Hippocampal formation (tissue), 2 donors: Measurements from ENCODE around the gene CFAP45.

ENCODE experiments used
- DNase-seq, 2 donors: peaks; one replicate each; lab custom pipeline; 2025; lab: John Stamatoyannopoulos, UW

CFAP45 gene

GRCh38 chr1:159877695-159878444, 22.1 kb downstream of the CFAP45 start:
- DNase-seq: no peak

- DNase-seq: no peak
Observed at GRCh38 chr1:159873530-159874143, 26.3 kb downstream of the CFAP45 start.

GRCh38 chr1:159872891-159873290, 27.1 kb downstream of the CFAP45 start:
- no peak for DNase-seq

- DNase-seq: no peak
Observed at GRCh38 chr1:159870704-159871103, 29.3 kb downstream of the CFAP45 start.

- DNase-seq: no peak
Observed at GRCh38 chr1:159869607-159870006, 30.4 kb downstream of the CFAP45 start.

- DNase-seq: no peak
Observed at GRCh38 chr1:159869173-159869572, 30.8 kb downstream of the CFAP45 start.

GRCh38 chr1:159868766-159869165, 31.2 kb downstream of the CFAP45 start:
- DNase-seq: no peak

- no peak for DNase-seq
Observed at GRCh38 chr1:159867664-159868026, 32.3 kb downstream of the CFAP45 start.

- no peak for DNase-seq
Observed at GRCh38 chr1:159866905-159867663, 32.9 kb downstream of the CFAP45 start.

- no peak for DNase-seq
Observed at GRCh38 chr1:159866066-159866465, 33.9 kb downstream of the CFAP45 start.

- DNase-seq: no peak
Observed at GRCh38 chr1:159864262-159864661, 35.7 kb downstream of the CFAP45 start.

GRCh38 chr1:159862557-159862956, 37.4 kb downstream of the CFAP45 start, which contains the start of gene VSIG8:
VSIG8 (minus strand) TSS chr1:159862657; CDS start chr1:159862521, 136 bp downstream.
- no peak for DNase-seq

- DNase-seq: no peak
Observed at GRCh38 chr1:159862031-159862430, 37.9 kb downstream of the CFAP45 start.

- no peak for DNase-seq
Observed at GRCh38 chr1:159861218-159861617, 38.7 kb downstream of the CFAP45 start.

- DNase-seq: no peak
Observed at GRCh38 chr1:159860456-159860855, 39.5 kb downstream of the CFAP45 start.

- DNase-seq: no peak
Observed at GRCh38 chr1:159859767-159860322, 40.1 kb downstream of the CFAP45 start.

- no peak for DNase-seq
Observed at GRCh38 chr1:159857889-159858288, 42.1 kb downstream of the CFAP45 start.

- DNase-seq: no peak
Observed at GRCh38 chr1:159856576-159856975, 43.4 kb downstream of the CFAP45 start.

- no peak for DNase-seq
Observed at GRCh38 chr1:159855709-159856108, 44.3 kb downstream of the CFAP45 start.

- peak; percentile 38 to 67 for DNase-seq
Observed at GRCh38 chr1:159854693-159855192, 45.2 kb downstream of the CFAP45 start.

- peak; percentile 49 to 51 for DNase-seq
Observed at GRCh38 chr1:159854116-159854692, 45.8 kb downstream of the CFAP45 start.
